Measurements from ENCODE around the gene IFRD2.
A peak's percentile ranks its signal among the peaks of the same experiment; 100 is the strongest.

The IFRD2 gene

DNA sequence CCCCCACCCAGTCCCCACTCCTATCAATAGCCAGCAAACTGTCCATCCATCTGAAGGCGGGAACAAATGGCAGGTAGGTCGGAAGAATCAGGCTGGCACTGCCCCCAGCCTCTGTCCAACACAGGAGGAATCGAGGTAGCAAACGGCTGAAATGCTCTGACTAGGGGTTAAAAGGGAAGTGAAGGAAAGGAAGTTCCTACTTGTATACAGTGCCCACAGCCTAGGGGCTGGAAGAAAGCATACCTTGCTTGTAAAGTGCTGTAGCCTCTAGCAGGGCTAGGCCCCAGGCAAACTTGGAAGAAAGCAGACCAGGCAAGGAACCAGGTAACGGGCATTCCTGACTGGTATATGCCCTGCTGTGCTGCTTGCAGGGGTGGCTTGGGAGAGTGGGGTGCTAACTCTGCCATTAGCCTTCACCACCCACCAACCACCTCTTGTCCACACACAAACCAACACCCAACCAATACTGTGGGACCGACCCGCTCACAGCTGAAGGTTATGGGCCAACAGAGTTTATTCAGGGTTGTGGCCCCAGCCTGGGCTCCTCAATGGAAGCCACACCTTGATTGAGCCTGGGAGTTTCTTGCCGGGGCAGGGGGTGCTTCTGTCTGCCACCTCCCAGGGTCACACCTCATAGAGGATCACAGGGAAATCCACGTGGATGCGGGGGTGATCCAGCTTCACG is 33.4 kb upstream of the IFRD2 start:
- no peaks in the 10 kb centered on the region for H3K27me3 ChIP-seq
- peaks cover 9% of the 10 kb centered on the region for H3K36me3 ChIP-seq
- peaks cover 3% of the 10 kb centered on the region; the same call in 1 of the 2 replicates for H3K4me1 ChIP-seq
- no peak for TF ChIP-seq CTCF (IDR thresholded peaks at IDR 0.05; ENCODE audit: low read depth, low read length)
- no peak overlapping the region for H3K4me3 ChIP-seq (ENCODE audit: low read depth, low read length)
- no peak for DNase-seq
- H3K9me3 ChIP-seq = no peaks in the 10 kb centered on the region

DNA sequence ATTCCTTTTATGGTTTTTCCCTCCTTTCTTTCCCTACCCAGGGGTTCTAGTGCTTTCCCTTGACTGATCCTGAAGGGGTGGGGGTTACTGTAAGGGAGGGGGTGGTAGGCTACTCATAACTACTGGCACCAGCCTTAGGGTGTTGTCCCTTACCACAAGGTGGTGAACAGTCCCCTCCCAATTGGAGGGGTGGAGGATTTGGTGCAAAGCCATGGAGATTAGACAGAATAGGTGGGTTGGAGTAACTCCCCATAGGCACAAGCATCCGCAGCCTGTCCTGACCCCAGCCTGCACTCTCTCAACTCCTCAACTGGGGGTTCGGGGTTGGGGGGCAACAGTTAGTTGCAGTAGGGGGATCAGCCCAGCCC is 32.9 kb upstream of the IFRD2 start:
- DNase-seq = no peak
- Histone ChIP-seq H3K4me3 (ENCODE audit: low read depth, low read length) (no peak overlapping the region), H3K4me1 (peaks cover 3% of the 10 kb centered on the region), H3K27me3 (no peaks in the 10 kb centered on the region), H3K9me3 (no peaks in the 10 kb centered on the region), H3K36me3 (peaks cover 4% of the 10 kb centered on the region)
- TF ChIP-seq CTCF (IDR thresholded peaks at IDR 0.05; ENCODE audit: low read depth, low read length) = no peak

DNA sequence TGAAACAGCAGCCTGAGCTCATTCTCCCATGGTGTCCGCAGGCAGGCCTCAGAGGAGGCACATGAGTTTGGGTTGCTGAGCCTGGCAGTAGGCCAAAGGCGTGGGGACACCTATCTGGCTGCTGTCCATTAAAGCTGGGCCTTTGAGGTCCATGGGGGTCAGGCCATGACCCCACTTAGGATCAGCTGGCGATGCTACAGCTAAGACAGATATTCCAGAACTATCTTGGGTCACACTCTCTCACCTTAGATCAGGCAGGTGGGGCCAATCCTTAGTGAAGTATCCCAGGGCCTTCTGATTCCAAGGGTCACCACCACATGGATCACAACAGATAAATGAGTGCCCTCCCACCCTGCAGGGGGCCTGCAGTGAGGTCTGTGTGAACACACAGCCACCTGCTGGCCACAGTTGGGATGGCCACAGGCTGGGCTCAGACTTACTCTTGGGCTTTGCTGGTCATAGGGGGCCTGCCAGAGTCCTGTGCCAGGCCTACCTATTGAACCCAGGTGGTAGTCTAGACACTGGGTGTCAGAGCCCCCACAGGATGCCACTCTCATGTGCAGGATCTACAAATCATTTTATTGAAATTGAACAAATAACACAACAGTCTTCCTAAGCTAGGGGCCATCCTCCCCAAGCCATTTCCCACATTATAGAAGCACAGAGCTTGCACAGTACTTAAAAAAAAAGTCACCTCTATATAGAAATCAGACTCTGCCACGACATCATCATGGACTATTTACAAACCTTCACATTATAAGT is 32.3 kb upstream of the IFRD2 start:
- Histone ChIP-seq H3K27me3 (no peaks in the 10 kb centered on the region), H3K4me1 (peaks cover 3% of the 10 kb centered on the region), H3K9me3 (no peaks in the 10 kb centered on the region), H3K4me3 (ENCODE audit: low read depth, low read length) (no peak overlapping the region), H3K36me3 (peaks cover 6% of the 10 kb centered on the region)
- TF ChIP-seq CTCF (IDR thresholded peaks at IDR 0.05; ENCODE audit: low read depth, low read length) = peak; percentile 73
- peak; percentile 81 for DNase-seq

DNA sequence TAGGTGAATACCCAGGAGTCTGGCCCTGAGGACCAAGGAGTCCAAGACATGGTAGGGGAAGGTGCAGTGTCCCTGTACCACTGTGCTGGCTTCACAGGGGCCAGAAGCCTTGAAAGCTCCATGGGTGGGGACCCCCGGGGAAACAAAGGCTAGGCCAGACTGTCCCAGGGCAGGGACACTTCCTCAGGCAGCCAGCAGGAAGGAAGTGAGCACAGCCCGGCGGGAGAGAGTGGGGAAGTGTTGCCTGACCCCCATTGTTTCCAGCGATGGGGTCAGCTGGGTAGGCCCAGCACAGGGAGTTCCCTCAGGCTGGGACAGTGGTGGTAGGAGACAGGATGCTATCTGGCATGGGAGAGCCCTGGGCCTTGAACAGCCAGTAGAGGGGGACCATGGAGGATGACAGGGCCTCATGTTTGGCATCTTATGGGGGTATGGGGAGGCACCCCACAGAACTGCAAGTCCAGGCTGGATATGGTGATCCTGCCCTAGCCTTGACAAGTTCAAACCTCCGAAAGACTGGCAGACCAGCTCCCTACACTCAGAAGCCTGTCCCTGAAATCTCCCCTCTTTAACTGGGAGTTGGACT is 31.5 kb upstream of the IFRD2 start:
- H3K4me1 ChIP-seq = peaks cover 3% of the 10 kb centered on the region
- H3K36me3 ChIP-seq = peaks cover 15% of the 10 kb centered on the region
- H3K9me3 ChIP-seq = no peaks in the 10 kb centered on the region
- H3K4me3 ChIP-seq (ENCODE audit: low read depth, low read length) = no peak overlapping the region
- no peaks in the 10 kb centered on the region for H3K27me3 ChIP-seq
- no peak for DNase-seq
- no peak for TF ChIP-seq CTCF (IDR thresholded peaks at IDR 0.05; ENCODE audit: low read depth, low read length)

DNA sequence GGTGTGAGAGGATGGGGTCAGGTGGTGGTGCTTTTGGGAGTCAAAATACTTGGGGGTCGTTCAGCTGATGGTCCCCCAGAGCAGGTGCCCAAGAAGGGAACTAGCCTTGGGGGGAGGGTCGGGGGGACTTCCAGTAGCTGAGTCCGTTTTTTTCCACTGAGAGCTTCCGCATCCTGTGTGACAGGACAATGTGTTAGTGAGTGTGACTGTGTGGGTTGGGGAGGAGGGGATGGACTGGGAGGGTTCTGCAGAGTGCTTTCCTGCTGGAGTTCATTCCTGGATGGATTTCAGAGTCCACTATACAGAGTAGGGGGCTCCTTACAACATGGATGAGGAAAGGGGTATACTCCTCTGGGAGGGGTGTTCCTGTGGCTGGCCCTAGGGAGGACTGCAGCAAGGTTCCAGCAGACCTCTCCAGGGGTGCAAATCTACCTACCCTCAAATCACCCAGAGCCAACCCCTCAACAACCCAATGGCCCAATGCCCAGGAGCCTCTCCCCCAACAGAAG is 30.9 kb upstream of the IFRD2 start:
- H3K36me3 ChIP-seq = peaks cover 17% of the 10 kb centered on the region
- no peak overlapping the region for H3K4me3 ChIP-seq (ENCODE audit: low read depth, low read length)
- peaks cover 3% of the 10 kb centered on the region for H3K4me1 ChIP-seq
- no peak for TF ChIP-seq CTCF (IDR thresholded peaks at IDR 0.05; ENCODE audit: low read depth, low read length)
- H3K27me3 ChIP-seq = no peaks in the 10 kb centered on the region
- no peak for DNase-seq
- H3K9me3 ChIP-seq = no peaks in the 10 kb centered on the region
